SW480 (cell line): ENCODE measurements around the gene AP1AR.

Source experiments
- DNase-seq: peaks from one replicate; pipeline ENCODE4 v3.0.0-alpha.2; 2016; ENCODE audit warnings: low spot score

AP1AR gene

DNA sequence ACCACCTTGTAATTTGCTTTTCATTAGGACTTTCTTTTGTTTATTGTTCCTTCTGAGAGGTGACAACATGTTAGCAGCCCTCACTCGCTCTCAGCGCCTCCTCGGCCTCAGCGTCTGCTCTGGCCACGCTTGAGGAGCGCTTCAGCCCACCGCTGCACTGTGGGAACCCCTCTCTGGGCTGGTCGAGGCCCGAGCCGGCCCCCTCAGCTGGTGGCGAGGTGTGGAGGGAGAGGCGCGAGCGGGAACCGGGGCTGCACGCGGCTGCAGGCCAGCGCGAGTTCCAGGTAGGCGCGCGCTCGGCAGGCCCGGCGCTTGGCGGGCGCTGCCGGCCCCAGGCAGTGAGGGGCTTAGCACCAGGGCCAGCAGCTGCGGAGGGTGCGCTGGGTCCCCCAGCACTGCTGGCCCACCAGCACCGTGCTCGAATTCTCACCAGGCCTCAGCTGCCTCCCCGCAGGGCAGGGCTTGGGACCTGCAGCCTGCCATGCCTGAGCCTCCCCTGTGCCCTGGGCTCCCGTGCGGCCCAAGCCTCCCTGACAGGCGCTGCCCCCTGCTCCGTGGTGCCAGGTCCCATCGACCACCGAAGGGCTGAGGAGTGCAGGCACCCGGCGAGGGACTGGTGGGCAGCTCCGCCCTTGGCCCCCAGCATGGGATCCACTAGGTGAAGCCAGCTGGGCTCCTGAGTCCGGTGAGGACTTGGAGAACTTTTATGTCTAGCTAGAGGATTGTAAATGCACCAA, 9.2 kb upstream of the AP1AR start:
- no peak for DNase-seq

DNA sequence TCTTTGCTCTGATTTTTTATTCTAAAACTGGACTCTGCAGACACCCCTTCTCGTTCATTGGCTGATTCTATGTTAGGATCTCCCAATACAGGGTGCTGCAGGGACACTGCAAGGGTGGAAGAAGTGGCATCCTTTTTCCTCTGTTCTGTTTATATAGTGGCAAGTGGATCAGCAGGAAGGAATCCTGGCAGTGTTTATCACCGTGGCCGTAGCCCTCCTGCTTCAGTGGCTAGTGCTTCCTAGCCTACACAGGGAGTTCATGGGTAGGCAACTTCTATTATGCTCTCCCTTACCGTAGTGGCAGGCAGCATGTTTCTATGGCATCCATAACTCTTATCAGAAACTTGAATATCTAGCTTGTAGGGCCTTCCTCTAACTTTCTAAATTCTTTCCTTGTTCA, 6.4 kb upstream of the AP1AR start:
- DNase-seq: no peak

DNA sequence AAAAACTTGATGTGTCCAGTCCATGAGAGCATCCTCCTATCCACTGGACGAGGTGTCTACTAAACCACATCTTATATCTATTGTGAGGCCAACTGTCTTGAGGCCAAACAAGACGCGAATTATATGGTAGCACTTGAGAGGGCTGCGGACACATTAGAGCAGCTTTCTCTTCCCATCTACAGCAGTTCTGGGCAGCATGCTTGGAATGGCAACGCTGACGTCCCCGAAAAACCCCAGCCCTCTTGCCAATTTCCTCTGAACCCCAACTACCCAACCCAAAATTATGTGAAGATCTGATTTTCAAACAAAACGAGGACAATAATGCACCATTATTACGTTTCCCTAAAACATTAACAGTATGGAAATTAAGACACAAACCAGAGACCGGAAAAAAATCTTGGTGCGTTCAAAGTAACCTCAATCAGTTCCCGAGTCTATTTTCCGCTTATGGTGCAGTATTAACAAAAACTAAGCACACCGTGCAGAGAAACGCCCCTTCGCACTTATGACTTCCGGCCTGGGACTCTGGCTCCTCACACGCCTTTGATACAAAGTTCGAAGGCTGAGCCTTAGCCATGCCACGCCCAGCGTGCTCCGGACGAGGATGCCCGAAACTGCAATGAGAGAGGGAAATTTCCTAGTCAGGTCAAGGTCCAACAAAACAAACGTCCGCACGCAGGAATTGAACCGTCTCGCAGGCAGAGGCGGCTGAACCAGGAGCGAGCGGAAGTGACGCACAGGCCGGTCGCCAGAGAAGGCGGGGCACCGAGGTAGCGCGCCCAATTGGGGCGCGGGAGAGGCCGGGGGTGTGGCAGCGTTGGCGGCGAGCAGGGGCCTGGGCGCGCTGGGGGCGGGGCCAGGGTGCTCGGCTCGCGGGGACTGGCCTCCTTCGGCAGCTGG, 458 bp upstream of the AP1AR start:
- peak; percentile 95 for DNase-seq

DNA sequence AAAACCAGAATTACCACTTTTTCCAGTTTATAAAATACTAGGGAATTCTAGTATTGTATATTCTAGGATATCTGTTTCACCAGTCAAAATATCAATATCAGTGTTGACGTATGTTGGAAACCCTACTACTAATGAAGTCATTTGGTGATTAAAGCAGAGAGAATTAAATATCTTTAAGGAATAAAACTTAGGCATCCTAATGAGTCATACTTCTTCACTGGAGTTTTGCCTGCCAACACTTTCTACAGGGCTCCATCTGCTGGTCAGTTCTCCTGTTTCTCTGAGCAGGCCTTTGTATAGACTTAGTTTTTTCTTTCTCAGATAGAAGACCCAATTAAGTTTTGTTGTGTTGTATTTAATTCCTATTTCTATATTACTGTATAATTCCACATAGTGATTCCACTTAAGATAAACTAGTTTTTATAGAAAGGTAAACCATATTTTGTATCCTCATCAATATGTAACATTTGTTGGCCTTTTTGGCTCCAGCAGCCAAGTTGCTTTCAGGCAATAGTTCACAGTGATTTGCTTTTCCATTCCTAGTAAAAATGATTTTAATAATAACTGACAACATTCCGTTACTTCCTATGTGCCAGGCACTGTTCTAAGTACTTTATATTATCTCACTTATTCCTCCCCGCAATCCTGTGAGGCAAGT, 3.5 kb downstream of the AP1AR start:
- peak; percentile 63 for DNase-seq

DNA sequence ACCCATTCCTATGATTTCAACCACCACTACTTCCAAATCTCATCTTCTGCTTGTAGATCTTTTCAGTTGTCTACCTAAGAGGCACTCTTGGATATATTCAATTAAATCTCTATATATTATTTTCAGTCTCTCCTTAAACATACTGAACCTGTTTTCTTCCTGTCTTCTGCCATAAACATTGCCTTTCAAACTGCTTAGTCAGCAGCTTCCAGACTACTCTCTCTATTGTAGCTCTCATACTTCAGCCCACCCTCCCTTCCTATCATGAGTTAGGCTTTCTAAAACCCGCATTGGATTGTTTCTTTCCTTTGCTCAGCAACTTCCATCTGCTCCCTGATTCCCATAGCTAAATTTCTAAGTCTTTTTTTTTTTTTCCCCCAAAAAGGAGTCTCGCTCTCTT, 4.5 kb downstream of the AP1AR start:
- DNase-seq: no peak

DNA sequence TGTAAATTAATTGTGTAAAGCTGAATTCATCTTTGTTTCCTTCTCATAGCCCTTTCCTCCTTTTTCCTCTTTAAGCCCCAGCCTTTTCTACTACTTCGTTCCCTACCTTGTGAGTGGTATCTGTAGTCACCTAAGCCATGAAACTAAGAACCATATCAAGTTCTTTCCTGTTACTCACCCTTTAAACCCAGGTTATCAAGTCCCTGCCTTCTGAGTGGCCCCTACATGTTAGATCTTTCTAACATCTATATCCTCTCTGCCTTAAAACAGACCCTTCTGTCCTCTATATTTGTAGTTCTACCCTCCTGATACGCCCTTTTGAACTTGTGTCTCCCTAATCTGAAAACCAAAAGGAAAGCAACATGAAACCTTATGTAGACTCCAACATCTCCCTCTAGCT, 7.2 kb downstream of the AP1AR start:
- DNase-seq: no peak

DNA sequence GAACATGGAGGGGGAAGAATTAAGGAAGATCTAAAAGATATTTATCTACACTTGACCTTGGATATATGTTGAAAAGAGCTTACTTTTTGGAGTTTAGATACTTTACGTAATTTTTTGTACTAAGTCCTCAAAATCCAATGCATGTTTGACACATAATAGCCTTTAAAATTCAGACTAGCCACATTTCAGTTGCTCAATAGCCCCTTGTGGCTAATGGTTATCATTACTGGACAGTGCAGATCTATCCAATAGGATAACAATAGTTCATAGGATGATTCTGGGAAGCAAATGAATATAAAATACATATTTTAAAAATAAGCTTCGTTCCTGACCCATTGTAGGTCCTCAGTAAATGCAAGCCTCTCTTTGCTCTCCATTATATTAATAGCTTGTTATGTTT, 13.8 kb downstream of the AP1AR start:
- DNase-seq: no peak

DNA sequence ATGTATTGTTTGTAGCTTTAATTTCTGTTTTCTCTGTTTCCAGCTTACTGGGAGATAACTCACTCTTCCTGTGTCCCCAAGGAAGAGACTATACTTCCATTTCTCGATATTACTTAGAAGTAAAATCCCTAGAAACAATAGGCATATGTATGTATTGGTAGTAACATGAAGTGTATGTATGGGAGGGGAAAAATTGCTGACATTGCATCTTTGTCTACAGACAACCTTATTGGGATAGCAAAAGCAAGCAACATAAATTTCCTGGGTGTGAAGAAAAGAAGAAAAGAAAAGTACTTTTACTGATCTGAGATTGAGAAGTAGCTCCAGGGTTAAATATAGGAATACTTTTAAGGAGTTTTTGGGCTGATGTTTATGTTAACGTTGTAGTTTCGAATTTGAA, 15.4 kb downstream of the AP1AR start:
- DNase-seq: no peak

DNA sequence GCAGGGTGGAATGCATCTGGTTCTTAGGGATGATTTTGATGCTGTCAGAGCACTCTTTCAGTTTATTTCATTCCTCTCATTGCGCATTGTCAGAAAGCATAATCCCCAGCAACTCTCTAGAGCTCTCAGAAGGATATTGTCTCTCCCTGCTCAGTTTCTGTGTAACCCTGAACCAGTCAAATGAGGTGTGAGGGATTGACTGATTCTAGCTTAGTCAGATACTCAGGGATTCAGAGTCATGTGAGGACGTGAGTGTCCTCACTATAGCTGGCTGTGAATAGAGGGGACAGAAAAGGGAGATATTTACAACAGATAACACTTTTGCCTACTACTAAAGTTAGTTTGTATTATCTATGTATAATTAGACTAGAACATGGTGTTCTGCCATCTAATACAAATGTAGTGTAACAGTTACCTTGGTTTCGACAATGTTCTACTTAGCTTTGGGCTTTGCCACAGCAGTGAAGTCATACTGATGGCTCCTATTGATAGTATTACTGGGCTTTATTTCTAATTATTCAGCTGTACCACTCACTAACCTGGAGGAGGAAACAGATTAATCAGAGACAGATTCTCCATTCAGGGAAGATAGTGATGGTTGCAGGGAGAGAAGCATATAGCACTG, 19.5 kb downstream of the AP1AR start:
- no peak for DNase-seq

DNA sequence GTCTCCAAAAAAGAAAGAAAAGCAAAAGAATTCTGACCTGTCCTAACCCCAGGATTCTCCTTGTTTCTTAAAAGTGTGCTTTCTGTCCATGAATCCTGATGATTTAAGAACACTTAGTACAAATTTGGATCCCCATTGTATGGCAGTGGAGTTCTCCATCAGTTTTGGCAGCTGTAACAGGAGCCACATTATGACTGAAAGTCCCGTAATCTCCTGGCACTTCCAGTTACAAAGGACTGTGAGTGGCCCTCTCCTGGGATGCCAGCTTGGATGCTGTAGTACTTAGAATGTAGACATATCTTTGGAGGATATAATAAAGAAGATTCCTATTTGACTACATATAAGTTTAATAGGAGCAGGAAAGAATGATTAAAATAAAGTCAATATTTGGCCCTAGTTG, 20.6 kb downstream of the AP1AR start:
- DNase-seq: no peak

DNA sequence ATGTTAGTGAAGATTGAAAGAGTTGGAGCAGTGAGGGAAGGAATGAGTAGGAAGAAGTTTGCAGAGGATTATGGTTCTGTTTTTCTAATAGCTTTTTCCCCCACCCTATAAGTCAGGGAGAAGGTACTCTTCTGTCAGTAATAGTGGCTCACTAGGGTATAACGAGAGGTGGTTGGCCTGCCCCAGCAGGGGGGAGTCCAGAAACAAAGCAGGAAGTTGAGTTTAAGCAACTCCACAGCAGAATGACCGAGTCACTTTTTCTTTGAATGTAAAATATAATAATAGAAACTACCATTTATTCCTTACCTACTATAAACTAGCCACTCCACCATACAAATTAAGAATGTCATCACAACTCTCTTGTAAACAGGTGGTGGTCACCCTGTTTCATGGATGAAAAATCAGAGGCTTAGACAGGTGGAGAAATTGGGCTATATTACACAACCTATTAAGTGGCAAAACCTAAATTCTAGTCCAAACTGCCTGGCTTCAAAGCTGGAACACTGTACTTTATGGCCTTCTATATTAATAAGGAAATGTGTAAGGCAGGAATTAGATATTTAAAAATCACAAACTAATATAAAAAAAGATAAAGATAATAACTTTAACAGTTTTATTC, 21.9 kb downstream of the AP1AR start:
- no peak for DNase-seq

DNA sequence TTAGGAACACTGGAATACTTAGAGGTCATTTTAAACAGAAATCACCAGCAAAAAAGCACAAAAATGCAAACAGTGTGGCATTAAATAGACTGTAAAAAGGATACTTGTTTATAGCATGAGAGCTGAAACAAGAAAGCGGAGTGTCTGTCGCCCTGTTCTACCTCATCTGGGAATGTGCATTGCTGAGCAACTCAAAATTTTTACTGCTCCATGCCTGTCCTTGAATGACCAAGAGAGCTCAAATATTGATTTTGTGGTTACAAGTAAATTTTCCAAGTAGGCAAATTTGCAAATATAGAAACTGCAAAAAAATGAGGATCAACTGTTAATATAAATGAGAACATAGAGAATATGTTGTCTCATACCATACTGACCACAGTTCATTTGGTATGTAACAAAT, 25.5 kb downstream of the AP1AR start:
- no peak for DNase-seq

DNA sequence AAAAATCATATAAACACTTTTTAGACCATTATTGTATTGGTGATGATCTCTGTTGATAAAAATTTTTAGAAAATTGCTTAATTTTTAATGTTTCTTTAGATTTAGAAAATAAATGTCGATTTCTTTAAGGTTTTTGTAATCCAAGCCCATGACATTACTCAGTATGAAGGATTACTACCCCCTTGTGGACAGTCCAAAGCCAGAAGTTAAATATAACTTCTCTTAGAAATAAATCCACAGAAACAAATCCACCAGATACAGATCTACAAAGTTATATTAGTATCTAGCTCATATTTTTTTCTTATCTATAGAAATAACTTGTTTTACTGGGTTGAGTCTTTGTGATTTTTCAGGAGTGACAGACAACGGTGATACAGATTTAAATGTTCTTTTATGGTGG, 35.2 kb downstream of the AP1AR start:
- no peak for DNase-seq

DNA sequence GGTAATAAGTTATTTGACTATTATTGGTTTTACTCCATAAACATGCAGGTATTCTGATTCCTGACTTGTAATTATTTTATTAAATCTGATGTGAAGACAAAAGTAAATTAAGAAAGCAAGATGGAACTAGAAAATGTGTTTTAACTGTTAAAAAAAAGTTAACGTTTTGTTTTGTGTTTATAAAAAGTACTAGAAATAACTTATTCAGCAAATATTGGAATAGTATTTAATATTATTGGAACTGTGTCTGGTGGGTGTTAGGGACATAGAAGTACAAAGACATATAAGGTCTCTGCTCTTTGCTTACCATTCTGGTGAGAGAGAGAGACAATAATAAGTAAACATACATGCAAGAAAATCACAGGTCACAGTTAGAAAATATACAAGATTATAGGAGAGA, 38.5 kb downstream of the AP1AR start:
- no peak for DNase-seq

DNA sequence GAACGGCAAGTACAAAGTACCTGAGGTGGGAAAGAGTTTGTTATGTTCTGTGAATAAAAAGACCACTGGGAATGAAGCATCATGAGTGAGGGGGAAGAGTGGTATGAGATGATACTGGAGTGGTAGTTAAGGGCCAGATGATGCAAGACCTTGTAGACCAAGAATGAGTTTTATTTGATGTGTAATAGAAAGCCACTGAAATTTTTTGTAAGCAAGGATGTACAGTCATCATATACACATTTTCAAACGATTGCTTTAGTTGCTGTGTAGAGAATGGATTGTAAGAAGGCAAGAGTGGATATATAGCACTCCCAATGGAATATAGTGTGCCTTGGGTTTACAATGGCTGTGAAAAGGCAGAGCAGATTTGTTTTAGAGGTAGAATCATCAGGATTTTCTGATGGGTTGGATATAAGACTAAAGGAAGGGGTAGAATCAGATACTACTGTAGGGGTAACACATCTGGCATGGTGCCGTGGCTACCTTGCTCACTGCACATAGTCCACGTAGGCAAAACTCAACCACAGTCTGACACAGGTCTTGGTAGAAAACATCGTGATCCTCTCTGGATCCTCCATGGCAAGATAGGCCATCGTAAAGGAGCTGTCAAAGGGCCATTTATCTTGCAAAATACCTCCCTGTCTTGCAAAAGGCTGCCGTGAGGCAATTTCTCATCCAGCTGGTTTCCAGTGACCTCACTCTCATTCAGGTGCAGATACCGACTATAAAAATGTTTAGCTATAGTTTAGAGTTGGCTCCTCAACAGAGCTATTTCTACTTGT, 39.2 kb downstream of the AP1AR start:
- DNase-seq: peak; percentile 4

DNA sequence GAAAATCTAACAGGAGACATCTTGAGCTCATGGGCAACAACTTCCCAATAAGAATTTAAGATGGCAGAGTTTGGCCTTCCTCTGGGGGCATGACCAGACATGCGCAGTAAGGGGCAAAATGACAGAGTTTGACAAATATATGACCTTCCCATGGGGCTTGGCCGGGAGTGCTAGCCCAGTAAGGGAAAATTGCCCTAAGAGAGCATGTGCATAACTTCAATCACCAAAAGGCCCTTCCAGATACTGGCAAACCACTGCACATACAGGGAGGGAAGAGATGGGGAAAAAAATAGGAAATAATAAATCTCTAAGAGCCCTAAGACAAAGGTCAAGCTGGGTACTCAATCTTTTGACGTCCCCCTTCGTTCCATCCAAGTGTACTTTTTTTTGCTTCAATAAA, 40.7 kb downstream of the AP1AR start:
- no peak for DNase-seq

DNA sequence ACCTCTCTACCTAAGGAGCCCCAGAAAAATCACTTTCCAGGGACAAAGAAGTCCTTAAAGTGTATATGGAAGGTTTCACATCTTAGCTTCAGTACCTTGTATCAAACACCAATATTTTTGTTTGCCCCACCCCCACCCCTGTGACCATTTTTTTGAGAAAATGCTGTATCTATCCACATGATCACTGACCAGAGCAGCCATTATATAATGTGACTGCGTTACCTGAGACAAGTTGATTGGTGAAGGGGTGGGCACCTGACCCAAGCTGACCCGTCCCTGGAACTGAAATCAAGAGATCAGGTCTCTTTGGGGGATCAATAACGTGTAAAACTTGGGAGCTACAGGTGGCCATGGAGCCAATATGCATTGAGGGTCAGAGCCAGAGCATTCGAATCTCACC, 43.4 kb downstream of the AP1AR start:
- no peak for DNase-seq

DNA sequence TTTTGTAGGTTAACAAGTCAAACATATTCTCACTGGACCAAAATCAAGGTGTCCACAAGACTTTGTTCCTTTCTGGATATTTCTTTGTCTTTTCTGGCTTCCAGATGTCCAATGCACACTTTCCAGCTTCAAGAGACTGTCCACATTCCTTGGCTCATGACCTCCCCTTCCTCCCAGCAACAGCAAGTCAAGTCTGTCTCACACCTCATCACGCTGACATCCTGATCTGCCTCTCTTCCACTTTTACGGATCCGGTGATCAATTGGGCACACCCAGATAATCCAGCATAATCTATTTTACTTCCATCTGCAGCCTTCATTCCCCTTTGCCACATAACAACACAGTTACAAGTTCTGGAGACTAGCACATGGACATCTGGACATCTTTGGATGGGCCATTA, 44.5 kb downstream of the AP1AR start:
- no peak for DNase-seq

DNA sequence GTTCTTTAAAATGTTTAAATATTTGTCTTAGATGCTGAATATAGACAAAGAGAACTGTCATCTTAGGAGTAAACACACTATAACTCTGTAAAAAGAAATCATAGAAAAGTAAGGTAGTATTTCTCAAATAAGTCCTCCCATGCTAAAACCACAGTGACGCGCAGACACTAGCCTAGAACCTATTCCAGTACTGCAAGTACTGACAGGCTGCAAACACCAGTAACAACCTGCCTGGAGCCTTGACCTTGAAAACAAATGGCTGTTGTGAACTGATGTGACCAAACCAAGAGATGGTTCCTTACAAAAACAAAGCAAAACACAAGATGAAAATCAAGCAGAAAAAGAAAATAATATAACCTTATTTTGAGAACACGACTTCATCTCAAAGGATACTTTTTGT, 45.6 kb downstream of the AP1AR start:
- no peak for DNase-seq

DNA sequence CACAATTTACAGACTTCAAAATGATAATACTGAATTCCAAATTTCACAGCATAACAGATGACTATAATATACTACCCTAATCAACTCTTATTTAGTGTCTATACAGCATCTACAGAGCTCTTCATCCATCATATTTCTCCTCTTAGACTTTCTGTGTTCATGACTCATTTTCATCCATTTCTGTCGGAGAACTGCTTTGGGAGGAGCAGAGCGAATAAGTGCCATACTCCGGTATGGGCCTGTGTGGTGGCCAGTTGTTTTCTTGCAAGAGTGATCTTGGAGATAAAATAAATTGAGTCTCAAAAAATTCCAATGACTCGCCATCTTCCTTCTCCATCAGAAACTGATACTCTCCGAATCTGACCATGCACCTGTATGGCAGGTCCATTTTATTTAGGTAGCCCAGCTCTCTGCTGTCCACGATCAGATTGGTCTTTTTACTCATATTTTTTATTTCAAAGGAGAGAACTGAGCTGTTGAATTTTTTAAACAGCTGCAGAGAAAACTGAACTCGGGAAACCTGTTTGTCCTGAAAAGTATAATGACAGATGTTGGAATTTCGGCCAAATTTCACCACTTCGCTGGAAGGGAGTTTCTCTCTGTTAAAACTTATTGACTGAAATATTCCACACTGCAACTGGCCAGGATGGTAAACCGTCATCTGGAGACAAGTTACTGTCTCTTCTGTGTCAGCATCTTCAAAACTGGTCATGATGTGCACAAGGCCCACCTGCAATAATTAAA, 46.3 kb downstream of the AP1AR start:
- DNase-seq: no peak
